NAMALWA (cell line): ENCODE data around the gene RUNX1.

ENCODE experiments used
- DNase-seq: peaks from one replicate; pipeline ENCODE4 v3.0.0-alpha.2; 2015; ENCODE audit warnings: low spot score

RUNX1 gene

DNA sequence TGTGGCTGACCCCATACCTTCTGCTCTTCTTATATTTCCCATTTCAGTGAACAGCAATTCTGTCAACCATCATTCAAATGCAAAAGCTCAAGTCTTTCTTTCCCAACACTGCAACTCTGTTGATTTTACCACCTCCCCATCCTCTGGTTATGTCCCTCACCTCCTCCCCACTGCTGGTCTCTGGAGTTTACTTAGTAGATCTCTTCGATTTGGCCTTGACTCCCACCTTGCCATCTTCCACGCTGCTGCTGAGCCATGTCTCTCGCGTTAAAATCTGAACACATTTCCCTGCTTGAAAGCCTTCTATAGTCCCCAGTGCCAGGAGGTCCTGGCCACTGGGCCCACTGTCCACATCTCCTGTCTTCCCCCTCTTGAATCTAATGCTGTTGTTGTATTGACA, 125.5 kb downstream of the RUNX1 start:
- no peak for DNase-seq

DNA sequence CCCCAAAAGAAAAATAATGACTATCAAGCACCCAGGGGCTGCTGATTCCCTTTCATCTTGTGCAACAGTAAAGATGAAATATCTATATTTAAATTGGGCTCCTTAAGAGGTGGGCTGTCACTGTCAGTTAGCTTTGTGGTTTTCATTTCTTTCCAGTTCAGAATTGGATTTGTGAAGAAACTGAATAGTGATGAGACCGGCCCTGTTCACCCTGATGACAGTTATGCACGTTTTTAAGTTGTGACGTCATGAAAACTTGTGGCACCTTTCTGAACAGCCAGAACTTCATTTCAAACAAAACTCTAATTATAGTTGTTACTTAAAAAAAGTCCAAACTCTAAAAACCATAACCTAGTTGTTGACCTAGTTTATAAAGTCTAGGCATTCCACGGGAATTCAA, 125.9 kb downstream of the RUNX1 start:
- DNase-seq = no peak

GRCh38 chr21:34922479-34922878, 126.6 kb downstream of the RUNX1 start:
- no peak for DNase-seq

GRCh38 chr21:34921151-34921550, 128.0 kb downstream of the RUNX1 start:
- no peak for DNase-seq

DNA sequence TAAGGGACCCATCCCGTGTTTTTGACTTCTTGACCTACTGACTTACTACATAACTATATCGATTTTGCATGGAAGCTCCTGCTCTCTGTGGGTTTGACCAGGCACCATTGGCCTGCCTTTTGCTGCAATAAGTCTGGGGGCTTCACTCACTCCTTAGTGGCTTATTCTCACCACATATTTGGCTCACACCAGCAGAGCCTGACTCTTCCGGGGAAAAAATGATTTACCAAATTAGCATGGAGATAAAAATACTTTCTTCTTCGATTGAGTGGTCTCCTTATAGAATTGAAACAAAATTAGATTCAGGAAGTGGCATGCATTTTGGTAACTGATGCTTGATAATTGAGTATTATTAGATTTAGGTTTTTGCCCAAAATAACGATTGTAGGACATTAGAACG, 129.7 kb downstream of the RUNX1 start:
- no peak for DNase-seq

- no peak for DNase-seq
Measured at GRCh38 chr21:34916446-34916845, 132.7 kb downstream of the RUNX1 start.

DNA sequence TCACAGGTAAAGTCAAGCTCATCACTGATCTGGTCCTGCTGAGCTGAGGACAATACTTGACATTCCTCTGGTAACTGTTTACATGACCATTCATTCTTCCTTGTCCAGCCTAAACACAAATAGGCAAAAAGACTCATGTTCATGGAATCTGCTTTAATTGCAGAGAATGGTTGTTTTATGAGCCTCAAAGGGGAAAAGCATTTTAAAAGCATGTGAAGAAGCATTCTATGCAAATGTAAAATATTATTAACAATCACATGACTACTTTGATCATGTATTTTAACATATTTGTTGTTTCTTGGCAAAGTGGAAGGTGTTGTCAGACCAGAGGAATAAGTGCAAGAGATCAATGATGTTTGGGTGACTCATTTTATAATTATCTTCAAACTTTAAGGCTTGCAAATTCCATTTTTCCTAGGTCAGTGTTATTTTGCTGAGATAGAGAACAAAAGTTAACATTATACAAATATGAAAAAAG, 133.7 kb downstream of the RUNX1 start:
- no peak for DNase-seq

DNA sequence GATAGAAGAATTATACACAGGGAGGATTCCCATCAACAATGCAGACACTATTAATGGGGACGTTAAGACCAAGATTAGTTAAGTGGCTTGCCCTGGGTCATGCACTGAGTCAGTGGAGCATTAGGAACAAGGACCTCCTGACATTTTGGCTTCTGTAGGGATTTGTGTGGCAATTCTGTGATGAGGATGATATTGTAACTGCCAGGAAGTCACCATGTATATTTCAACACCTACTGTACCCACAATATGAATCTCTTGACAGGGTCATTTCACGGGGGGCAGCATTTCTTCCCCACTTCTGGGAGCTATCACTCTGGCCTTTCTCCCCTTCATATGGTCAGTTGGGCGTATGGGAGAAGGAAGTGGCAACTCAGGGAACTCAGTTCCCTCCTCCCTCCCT, 134.9 kb downstream of the RUNX1 start:
- DNase-seq = no peak

- no peak for DNase-seq
Measured at GRCh38 chr21:34913811-34914210, 135.3 kb downstream of the RUNX1 start.

- no peak for DNase-seq
Measured at GRCh38 chr21:34912022-34912945, 136.8 kb downstream of the RUNX1 start.

DNA sequence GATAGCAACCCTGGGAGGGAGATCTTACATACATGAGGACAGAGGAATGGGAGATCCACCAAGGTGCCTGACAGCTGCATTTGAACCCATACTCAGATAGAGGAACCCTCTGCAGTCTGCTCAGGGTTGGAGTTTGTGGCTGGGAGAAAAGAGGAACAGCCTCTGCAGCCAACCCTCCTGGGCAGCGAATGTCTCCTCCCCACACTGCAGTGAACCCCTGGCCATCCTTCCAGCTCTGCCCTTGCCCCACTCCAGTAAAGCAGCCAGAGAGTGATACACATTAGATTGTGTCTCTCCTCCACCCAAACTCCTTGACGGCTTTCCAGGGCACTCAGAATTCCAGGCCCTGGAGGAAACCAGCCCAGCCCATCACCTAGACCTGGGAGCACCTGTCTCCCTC, 137.7 kb downstream of the RUNX1 start:
- DNase-seq = peak; percentile 37

DNA sequence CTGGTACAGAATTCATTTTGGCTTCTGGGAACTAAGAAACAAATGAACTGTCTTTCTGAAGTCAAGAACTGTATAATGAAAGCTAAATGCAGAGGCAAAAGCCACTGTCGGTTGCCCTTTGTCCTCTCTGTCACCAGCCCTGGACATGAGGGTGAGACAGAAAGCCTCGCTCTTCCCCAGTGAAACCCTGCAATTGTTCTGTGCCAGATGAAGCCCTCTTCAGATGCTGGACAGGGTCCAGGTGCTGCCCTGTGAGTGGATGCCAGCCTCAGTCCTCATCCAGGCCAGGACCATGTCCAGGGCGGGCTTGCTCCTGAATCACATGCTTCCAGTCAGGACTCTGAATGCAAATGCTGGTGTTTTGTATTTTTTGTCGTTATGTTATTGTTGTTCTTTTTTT, 138.7 kb downstream of the RUNX1 start:
- no peak for DNase-seq

GRCh38 chr21:34909492-34910292, 139.4 kb downstream of the RUNX1 start:
- DNase-seq = peak; percentile 14

GRCh38 chr21:34908419-34909055, 140.6 kb downstream of the RUNX1 start:
- DNase-seq = no peak

GRCh38 chr21:34907461-34908418, 141.4 kb downstream of the RUNX1 start:
- DNase-seq = no peak

- DNase-seq = no peak
Measured at GRCh38 chr21:34906401-34906800, 142.7 kb downstream of the RUNX1 start.

GRCh38 chr21:34905218-34905537, 143.9 kb downstream of the RUNX1 start:
- DNase-seq = no peak

- DNase-seq = no peak
Measured at GRCh38 chr21:34904526-34905217, 144.4 kb downstream of the RUNX1 start.

DNA sequence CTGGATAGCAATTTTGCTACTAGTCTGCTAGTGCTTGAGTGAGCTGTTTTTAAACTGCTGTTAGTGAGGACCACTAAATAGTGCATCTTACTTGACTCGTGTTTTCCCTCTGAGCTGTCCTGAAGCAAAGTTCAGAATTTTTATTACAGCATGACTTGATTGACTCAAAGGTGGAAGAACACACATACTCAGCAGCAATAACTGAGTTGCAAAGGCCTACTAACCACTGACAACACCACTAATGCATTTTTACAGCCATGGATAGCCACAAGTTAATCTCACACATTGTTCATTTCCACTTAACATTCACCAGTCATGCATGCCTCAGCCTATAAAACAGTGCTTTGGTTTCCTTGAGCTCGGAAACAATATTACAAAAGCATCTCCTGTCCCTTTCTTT, 148.7 kb downstream of the RUNX1 start:
- no peak for DNase-seq

DNA sequence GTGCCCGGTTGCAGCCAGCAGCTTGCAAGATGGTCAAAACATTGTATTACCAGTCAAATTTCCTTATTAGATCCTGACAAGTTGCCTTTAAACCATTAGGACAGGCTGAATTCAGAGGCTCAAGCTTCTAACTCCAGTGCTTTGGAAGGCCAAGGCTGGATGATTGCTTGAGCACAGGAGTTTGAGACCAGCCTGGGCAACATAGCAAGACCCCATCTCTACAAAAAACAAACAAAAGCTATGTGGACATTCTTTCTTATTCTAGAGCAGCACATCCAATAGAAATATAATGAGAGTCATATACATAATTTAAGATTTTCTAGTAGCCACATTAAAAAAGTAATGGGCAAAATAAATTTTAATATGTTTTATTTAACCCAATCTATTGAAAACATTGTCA, 149.3 kb downstream of the RUNX1 start:
- no peak for DNase-seq

GRCh38 chr21:34899302-34899701, 149.8 kb downstream of the RUNX1 start:
- DNase-seq = no peak
